Heart left ventricle (tissue), 16 donors: ENCODE results near the gene CUL3. TPM values are rescaled to one million over a fixed set of nuclear protein-coding genes. Genes with fewer than 3 reads are reported as not detected.

Source experiments
- ATAC-seq, 4 donors: fragments of 200-7000 bp; cut with Tn5 transposase; one replicate each; pipeline ENCODE4 v1.9.1; 2020 to 2022; ENCODE audit warnings: moderate library complexity in 4 of 4, mild to moderate bottlenecking in 3 of 4, moderate number of reproducible peaks in 1 of 4
- DNase-seq, 5 donors: peaks; one replicate each; pipeline ENCODE4 v3.0.0-alpha.2; 2020
- H3K27ac ChIP-seq, 12 donors: fragments of 200-600 bp; sonication (generic) in 4 of 12; one replicate each; pipeline versions ENCODE4 v1.5.0 to v1.8.0; 2016 to 2022; ENCODE audit warnings: mild to moderate bottlenecking in 2 of 12
- H3K27me3 ChIP-seq, 9 donors: fragments of 200-600 bp; sonication (generic) in 2 of 9; one replicate each; pipeline versions ENCODE4 v1.5.1 to v1.8.0; 2016 to 2022; ENCODE audit warnings: mild to moderate bottlenecking in 3 of 9
- H3K36me3 ChIP-seq, 9 donors: fragments of 200-600 bp; sonication (generic) in 2 of 9; one replicate each; pipeline versions ENCODE4 v1.5.0 to v1.8.0; 2018 to 2022; ENCODE audit warnings: mild to moderate bottlenecking in 2 of 9
- H3K4me1 ChIP-seq, 12 donors: fragments of 200-600 bp; sonication (generic) in 4 of 12; one replicate each; pipeline versions ENCODE4 v1.5.0 to v1.8.0; 2016 to 2022; ENCODE audit warnings: mild to moderate bottlenecking in 3 of 12
- H3K4me3 ChIP-seq, 12 donors: fragments of 200-600 bp; sonication (generic) in 4 of 12; one replicate each; pipeline versions ENCODE4 v1.5.0 to v1.8.0; 2017 to 2022; ENCODE audit warnings: mild to moderate bottlenecking in 9 of 12, moderate library complexity in 4 of 12
- H3K9me3 ChIP-seq, 12 donors: fragments of 200-600 bp; sonication (generic) in 4 of 12; one replicate each; pipeline versions ENCODE4 v1.5.0 to v1.8.0; 2016 to 2022; ENCODE audit warnings: mild to moderate bottlenecking in 1 of 12
- POLR2A ChIP-seq, 2 donors: fragments of 450-650 bp; IDR thresholded peaks; one replicate each; pipeline ENCODE4 v1.6.1; 2017; ENCODE audit warnings: antibody characterized with exemption in 2 of 2, mild to moderate bottlenecking in 2 of 2, moderate library complexity in 2 of 2
- WGBS, 4 donors: extraction: QIAGEN DNeasy Blood & Tissue Kit in 2 of 4; methylation state at CpG; one replicate each; pipeline versions ENCODE4 v1.1.5 to v1.1.7; 2013 to 2018; 5-methylcytosine and 5-hydroxymethylcytosine counted together
- intact Hi-C, 10 donors: fragments of 100-400 bp; cut with DNase I; formaldehyde crosslinking; loops; one replicate each; pipeline versions ENCODE4 v1.11.1 to v1.14.2; 2022
- polyA plus RNA-seq, 2 donors: library from polyadenylated mRNA; stranded (reverse); fragments of 200-250 nt; gene quantifications; one replicate each; pipeline ENCODE4 v1.2.3, GENCODE V29; 2013
- total RNA-seq, 9 donors: library from RNA; depleted of rRNA in 2 of 9; stranded (reverse); fragments of >200 nt in 2 of 9; fragmentation: NEBNext Ultra II Directional in 3 of 9; extraction: Animal tissue kit (Norgen Biotek cat#: 25700) in 3 of 9; gene quantifications; one replicate each; pipeline versions ENCODE4 v1.1.0 to v1.2.4, GENCODE V29; 2016 to 2023
- TF ChIP-seq, protein P1 (sequence below), 12 donors: fragments of 200-600 bp; sonication (generic) in 4 of 12; IDR thresholded peaks; one replicate each; pipeline versions ENCODE4 v1.5.0 to v1.8.0; 2018 to 2022; ENCODE audit warnings: antibody characterized with exemption in 12 of 12, mild to moderate bottlenecking in 5 of 12
- donor health status: ischemic (EF 13 %, LVEDD 7.1; RV severe dilation, severe dysfunction).
- donor health status: healthy with polysubstance abuse.
- donor health status: DM: no; HTN: yes; CAD: no.
- donor health status: DM: no; HTN: no; CAD: no.
- donor health status: ischemic (EF 25% LVEDD 6.9; RV normal size, moderate dysfunction).
- donor health status: ischemic (EF 25% LVEDD 5.7; RV mildly dilated, moderate dysfunction).
- donor health status: healthy.
- donor health status: DM: yes; HTN: yes; CAD: no.
- donor health status: ischemic (EF 35%, LVEDD 5.7; RV mildly dilated, moderate dysfunction).
- donor health status: nonischemic (EF 11% LVEDD 7.7; RV severe dilation, severe dysfunction).
- donor health status: DM: yes; HTN: yes; CAD: no.
- donor health status: PGD.
- donor health status: ischemic (EF 29% LVEDD 5.4; RV normal size, mild dysfunction).
- donor health status: nonischemic (EF 23%, LVEDD 6.1; RV moderate dilation, normal function).

The CUL3 gene
- total and polyA plus RNA-seq, 11 donors, result 54.6 to 87.0 (median 72.4) TPM

DNA sequence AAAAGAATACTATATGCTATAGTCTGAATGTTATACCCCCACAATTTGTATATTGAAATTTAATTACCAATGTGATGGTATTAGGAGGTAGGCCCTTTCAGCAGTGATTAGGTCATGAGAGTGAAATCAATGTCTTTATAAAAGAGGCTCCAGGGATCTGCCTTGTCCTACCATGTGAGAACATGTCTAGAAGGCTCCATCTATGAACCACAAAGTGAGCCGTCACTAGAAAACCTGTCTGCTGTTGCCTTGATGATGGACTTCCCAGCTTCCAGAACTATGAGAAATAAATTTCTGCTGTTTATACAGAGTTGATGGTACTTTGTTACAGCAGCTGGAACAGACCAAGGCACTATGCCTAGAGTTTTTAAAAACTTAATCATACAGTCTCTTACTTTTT, 136.9 kb downstream of the CUL3 start:
- Histone ChIP-seq H3K36me3 (no peaks in the 10 kb centered on the region), H3K9me3 (peaks cover 0 to 4% (median 0%) of the 10 kb centered on the region in 12 donors), H3K4me1 (no peaks in the 10 kb centered on the region), H3K27ac (no peak overlapping the region), H3K27me3 (peaks cover 0 to 4% (median 0%) of the 10 kb centered on the region in 9 donors), H3K4me3 (no peak overlapping the region)
- 91 to 100% (median 93%) methylated on average over 1 of the region's 1 CpG for WGBS, 4 donors
- DNase-seq, result no peak
- TF ChIP-seq POLR2A (IDR thresholded peaks at IDR 0.05), result no peak
- TF ChIP-seq, protein P1, sequence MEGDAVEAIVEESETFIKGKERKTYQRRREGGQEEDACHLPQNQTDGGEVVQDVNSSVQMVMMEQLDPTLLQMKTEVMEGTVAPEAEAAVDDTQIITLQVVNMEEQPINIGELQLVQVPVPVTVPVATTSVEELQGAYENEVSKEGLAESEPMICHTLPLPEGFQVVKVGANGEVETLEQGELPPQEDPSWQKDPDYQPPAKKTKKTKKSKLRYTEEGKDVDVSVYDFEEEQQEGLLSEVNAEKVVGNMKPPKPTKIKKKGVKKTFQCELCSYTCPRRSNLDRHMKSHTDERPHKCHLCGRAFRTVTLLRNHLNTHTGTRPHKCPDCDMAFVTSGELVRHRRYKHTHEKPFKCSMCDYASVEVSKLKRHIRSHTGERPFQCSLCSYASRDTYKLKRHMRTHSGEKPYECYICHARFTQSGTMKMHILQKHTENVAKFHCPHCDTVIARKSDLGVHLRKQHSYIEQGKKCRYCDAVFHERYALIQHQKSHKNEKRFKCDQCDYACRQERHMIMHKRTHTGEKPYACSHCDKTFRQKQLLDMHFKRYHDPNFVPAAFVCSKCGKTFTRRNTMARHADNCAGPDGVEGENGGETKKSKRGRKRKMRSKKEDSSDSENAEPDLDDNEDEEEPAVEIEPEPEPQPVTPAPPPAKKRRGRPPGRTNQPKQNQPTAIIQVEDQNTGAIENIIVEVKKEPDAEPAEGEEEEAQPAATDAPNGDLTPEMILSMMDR (IDR thresholded peaks at IDR 0.05), result no peak
- intact Hi-C loops, result loop anchor here in 9 of 10 donors (2.0 to 10.0 kb wide), 6 partner anchors 86 to 207 kb away; no protein-coding TSS in a partner anchor
- no peak for ATAC-seq

DNA sequence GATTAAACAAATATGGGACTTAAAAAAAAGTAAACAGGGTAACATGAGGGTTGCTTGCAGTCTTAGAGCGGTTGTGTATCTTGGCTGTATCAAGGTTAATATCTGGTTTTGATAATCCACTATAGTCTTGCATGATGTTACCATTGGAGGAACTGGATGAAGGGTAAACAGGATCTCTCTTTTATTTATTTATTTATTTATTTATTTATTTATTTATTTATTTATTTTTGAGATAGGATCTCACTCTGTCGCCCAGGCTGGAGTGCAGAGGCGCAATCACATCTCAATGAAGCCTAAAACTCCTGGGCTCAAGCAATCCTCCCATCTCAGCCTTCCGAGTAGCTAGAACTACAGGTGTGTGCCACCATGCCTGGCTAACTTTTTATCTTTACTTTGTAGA, 140.4 kb downstream of the CUL3 start:
- TF ChIP-seq POLR2A (IDR thresholded peaks at IDR 0.05), result no peak
- TF ChIP-seq, protein P1 (IDR thresholded peaks at IDR 0.05), result no peak
- DNase-seq, result no peak

GRCh38 chr2:224444021-224444420, 141.1 kb downstream of the CUL3 start:
- intact Hi-C loops, result loop anchor here in 3 of 10 donors (5.0 to 10.0 kb wide), 4 partner anchors 37 to 211 kb away; no protein-coding TSS in a partner anchor
- no peaks in the 10 kb centered on the region for H3K9me3 ChIP-seq
- no peak for TF ChIP-seq POLR2A (IDR thresholded peaks at IDR 0.05)
- TF ChIP-seq, protein P1 (IDR thresholded peaks at IDR 0.05), result peak in 1 of 12 donors; percentile 29
- H3K27me3 ChIP-seq, result peaks cover 0 to 19% (median 2%) of the 10 kb centered on the region in 9 donors
- 71 to 80% (median 75%) methylated on average over 5 of the region's 5 CpGs for WGBS, 4 donors
- ATAC-seq (no peak), DNase-seq (no peak)
- H3K4me3 ChIP-seq, result no peak overlapping the region
- no peaks in the 10 kb centered on the region for H3K36me3 ChIP-seq
- H3K4me1 ChIP-seq, result peaks cover 0 to 12% (median 0%) of the 10 kb centered on the region in 12 donors
- no peak overlapping the region for H3K27ac ChIP-seq

More for the DNA sequence above, 140.4 kb downstream of the CUL3 start:
- WGBS, 4 donors, result 96 to 97% (median 96%) methylated on average over 4 of the region's 4 CpGs
- H3K36me3 ChIP-seq, result no peaks in the 10 kb centered on the region
- no peak overlapping the region for H3K4me3 ChIP-seq
- peaks cover 0 to 19% (median 2%) of the 10 kb centered on the region in 9 donors for H3K27me3 ChIP-seq
- no peak overlapping the region for H3K27ac ChIP-seq
- ATAC-seq, result no peak
- H3K9me3 ChIP-seq, result no peaks in the 10 kb centered on the region
- H3K4me1 ChIP-seq, result peaks cover 0 to 12% (median 0%) of the 10 kb centered on the region in 12 donors
- intact Hi-C loops, result loop anchor here in 8 of 10 donors (5.0 to 10.0 kb wide), 6 partner anchors 37 to 210 kb away; no protein-coding TSS in a partner anchor

- intact Hi-C loops, result loop anchor here in 3 of 10 donors (5.0 to 10.0 kb wide), 4 partner anchors 35 to 212 kb away; no protein-coding TSS in a partner anchor
- ATAC-seq, result peak in 2 of 4 donors; percentile 38 to 59
- Histone ChIP-seq H3K36me3 (no peaks in the 10 kb centered on the region), H3K4me1 (peaks cover 0 to 12% (median 0%) of the 10 kb centered on the region in 12 donors), H3K4me3 (peak overlapping the region; percentile 38 to 69 (median 55)), H3K27ac (peak overlapping the region in 1 of 12 donors; percentile 24), H3K9me3 (no peaks in the 10 kb centered on the region), H3K27me3 (peaks cover 0 to 19% (median 2%) of the 10 kb centered on the region in 9 donors)
- DNase-seq, result peak in 3 of 5 donors; percentile 28 to 62 (median 32)
- TF ChIP-seq POLR2A (IDR thresholded peaks at IDR 0.05), result no peak
- TF ChIP-seq, protein P1 (IDR thresholded peaks at IDR 0.05), result no peak
- WGBS, 4 donors, result 2 to 8% (median 4%) methylated on average over 22 to 82 of the region's 82 CpGs
Measured at GRCh38 chr2:224442071-224442967, 142.8 kb downstream of the CUL3 start.
